Panc1 (cell line): ENCODE measurements around the gene TRAM2.

Source experiments
- CTCF ChIP-seq: fragments of 450-650 bp; IDR thresholded peaks from 2 replicates; pipeline ENCODE4 v1.5.1; 2017; ENCODE audit warnings: mild to moderate bottlenecking
- REST ChIP-seq, 2 experiments: IDR thresholded peaks; 2 replicates each; pipeline ENCODE4 v1.6.1; 2011 to 2012; ENCODE audit warnings: low read depth in 2 of 2, control low read depth in 1 of 2, low read length in 1 of 2, mild to moderate bottlenecking in 1 of 2, moderate library complexity in 1 of 2; ENCODE audit not compliant: insufficient read depth in 1 of 2

GRCh38 chr6:52610745-52611355 is 34.0 kb upstream of the TRAM2 start:
- TF ChIP-seq CTCF (no peak), REST (IDR thresholded peaks at IDR 0.05; ENCODE audit: insufficient read depth in 1 of 2, low read depth in 2 of 2, low read length in 1 of 2) (no peak)
